Stimulated activated CD4-positive, alpha-beta T cell treated with anti-CD3 and anti-CD28 coated beads, Interleukin-4, amount 100 ng/mL, for 1 hour (primary cell): ENCODE data around the gene FANCC.

Source experiments
- DNase-seq: peaks from one replicate; pipeline ENCODE4 v3.0.0-alpha.2; 2020

FANCC gene

DNA sequence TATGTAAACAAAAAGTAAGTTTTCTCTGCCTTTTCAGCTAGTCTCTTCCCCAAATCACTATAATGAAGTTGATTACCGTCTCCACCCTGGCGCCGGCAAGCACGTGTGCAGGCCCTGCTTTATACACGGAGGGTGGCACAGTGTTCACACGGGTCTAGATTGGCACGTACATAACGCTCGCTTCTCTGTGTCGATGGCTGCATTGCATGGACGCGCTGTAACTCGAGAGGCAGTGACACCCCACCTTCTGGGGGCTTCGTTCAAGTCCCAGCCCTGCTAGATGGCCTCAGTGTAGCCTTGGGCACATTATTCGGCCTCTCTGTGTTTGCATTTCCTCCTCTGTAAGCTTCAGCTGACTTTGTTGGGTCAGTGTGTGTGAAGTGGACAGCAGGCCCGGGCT is 223.9 kb downstream of the FANCC start:
- no peak for DNase-seq

DNA sequence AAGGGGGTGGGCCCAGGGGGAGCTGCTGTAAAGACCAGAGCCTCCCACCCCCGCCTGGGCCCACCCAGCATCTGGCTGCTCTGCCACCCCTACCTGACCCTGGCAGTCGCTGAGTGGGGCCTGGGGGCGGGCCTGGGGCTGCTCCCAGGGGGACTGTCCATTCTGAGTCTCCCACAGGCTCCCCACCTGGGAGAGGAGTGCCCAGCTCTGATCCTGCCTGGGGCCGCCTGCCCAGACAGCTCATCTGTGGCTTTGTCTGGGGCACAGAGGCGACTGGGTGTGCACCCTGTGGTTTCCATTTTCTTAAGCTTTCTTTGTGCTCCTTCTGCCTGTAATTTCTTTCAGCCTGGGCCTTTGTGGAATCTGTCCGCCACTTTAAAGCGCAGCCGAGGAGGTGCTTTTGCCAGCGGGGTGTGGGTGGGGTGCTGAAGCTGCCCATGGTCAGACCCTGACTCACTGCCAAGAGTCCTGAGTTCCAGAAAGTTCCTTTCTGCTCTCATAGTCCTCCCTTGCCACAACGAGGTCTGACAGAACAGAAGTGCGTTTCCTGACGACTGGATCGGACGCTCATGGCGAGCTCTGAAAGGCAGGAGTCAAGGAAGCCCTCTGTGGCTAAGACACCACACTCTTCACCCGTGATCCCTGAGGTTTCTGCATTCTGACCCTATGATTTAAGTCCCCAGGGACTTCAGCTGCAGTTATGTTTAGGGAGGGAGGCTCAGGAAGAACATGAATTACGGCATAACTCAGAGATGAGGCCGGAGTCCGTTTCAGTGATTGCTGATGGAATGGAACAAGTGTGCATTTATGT is 225.0 kb downstream of the FANCC start:
- DNase-seq: no peak

GRCh38 chr9:95091601-95092261 is 225.8 kb downstream of the FANCC start:
- DNase-seq: no peak

- no peak for DNase-seq
These were observed 226.5 kb downstream of the FANCC start for GRCh38 chr9:95090871-95091577.

GRCh38 chr9:95090023-95090791 is 227.3 kb downstream of the FANCC start:
- DNase-seq: no peak

- DNase-seq: no peak
These were observed 228.1 kb downstream of the FANCC start for GRCh38 chr9:95089257-95090022.

DNA sequence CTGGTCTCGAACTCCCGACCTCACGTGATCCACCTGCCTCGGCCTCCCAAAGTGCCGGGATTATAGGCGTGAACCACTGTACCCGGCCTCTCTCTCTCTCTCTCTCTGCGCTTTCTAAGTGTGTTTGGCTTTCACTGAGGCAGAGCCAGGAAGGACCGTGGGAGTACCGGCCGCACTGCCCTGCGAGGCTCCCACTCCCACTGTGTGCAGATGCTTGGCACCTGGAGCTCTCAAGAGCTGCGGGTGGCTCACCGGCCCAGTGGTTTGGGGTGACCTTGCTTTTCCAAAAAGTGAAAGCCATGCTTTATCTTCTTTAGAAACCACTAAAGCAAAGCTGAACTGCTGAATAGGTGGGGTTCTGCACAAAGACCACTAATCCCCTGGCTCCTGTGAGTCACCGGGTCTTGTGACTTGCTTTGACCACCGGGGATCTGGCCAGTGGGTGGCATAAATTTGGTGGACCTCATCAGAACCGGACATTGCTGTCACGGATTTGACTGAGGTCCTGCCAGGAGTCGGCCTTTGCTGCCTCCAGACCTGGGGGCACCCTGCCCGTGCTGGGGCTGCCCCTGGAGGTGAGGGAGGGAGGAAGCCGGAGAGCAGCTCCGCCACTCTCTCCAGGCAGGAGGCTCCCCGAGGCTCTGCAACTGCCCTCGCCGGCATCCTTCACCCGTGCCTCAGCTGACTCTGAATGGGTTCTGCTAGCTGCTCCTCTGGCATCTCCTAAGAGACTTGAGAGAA is 228.9 kb downstream of the FANCC start:
- no peak for DNase-seq

- no peak for DNase-seq
These were observed 229.8 kb downstream of the FANCC start for GRCh38 chr9:95087659-95088242.

GRCh38 chr9:95086564-95086955 is 230.9 kb downstream of the FANCC start:
- DNase-seq: no peak

- no peak for DNase-seq
These were observed 231.5 kb downstream of the FANCC start for GRCh38 chr9:95085861-95086563.

DNA sequence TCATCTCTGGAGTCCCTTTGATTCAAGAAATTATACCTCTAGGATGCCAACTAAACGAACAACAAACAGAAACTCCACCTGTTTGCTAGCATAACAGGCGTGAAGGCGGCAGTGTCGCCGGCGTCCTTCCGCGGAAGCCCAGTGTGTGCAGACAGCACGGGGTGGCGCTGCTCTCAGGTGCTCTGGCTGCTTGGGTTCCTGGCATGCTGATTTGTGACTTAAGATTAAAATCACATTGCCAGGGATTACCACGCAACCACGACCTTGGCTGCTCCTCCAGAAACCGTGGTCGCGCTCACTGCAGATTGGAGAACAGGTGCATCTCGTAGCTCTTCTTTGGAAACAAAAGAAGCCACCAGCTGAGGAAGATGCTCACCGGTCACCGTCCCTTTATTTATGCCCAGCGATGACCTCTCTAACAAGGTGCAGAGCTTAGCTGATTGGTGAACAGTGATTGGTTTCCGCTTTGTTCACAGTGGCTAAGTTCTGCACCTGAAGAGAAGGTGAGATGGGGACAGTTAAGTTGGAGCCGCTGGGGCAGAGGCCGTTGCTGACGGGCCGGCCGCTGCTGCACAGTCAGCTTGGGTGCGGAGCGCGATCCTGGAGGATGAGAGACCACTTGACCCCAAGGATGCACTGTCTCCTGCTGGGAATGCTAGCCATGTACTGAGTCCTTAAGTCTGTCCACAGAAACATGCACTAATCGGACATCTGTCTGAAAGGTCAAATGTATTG is 232.3 kb downstream of the FANCC start:
- no peak for DNase-seq

DNA sequence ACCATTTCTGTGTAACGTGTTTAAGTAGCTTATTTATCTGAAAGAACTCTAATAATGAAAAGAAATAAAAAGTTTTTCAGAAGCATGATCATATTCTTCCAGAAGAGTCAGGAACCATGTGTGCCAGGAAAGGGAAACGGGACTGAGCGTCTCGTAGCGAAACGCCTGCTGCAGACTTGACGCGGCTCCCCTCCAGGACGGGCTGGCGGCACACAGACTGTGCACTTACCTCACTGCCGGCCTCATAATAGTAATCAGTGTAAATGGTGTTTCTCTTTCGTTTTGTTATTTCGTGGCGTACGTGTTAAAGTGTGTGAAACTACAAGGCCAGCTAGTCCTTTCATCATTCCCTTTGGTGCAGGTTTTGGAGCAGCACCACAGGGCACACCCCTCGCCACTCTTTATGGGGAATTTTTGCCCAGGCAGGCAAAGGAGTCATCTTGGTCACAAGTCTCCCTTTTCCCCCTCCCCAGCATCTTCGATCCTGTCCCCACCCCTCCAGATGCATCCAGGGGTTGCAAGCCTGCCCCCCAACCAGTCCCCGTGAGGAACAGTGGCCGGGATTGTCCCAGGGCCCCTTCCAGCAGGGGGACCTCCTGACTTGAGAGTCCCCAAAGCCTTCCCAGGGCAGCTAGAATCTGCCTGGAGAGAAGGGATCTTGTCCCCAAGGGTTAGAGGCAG is 233.1 kb downstream of the FANCC start:
- DNase-seq: no peak

DNA sequence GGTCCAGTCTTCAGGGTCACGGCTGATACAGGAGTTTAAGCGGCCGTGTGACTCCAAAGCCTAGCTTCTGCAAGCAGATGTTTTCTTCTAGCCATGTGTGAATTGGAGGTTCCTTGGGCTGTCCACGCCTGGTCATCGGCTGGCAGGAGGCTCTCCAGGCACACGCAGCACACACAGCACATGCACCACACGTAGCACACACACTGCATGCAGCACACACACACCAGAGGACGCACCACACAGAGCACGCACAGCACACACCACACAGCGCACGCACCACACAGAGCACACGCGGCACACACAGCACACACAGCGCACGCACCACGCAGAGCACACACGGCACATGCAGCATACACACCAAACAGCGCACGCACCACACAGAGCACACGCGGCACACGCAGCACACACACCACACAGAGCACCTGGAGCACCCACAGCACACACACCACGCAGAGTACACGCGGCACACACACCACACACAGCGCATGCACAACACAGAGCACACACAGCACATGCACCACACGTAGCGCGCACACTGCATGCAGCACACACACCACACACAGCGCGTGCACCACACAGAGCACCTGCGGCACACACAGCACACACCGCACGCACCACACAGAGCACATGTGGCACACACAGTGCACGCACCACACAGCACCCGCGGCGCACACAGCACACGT is 234.3 kb downstream of the FANCC start:
- DNase-seq: no peak

DNA sequence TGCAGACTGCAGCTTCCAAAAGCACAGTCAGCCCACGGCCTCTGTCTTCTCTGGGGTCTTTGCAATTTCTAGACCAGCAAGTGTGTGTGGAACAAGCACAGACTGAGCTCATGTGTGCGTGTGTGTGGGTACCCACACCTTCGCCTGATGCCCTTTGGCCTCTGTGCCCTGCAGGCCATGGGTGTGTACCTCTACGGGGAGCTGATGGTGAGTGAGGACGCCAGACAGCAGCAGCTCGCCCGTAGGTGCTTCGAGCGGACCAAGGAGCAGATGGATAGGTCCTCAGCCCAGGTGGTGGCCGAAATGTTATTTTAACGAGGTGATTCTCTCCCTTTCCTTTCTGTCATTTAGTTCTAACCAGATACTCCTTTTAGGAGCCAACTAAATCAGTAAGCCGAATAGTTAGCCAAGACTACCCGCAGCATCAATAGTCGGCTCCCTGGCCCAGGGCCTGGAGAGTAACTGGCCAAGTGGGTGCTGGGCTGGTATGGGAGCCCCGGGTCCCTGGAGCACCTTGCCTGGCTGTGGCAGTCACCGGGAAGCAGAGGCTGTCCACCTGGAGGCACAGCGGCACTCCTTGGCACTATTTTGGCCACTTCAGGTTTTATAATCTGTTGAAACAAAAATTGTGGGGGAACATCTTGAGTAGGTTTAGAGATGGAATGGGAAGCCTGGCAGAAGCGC is 235.0 kb downstream of the FANCC start:
- no peak for DNase-seq

DNA sequence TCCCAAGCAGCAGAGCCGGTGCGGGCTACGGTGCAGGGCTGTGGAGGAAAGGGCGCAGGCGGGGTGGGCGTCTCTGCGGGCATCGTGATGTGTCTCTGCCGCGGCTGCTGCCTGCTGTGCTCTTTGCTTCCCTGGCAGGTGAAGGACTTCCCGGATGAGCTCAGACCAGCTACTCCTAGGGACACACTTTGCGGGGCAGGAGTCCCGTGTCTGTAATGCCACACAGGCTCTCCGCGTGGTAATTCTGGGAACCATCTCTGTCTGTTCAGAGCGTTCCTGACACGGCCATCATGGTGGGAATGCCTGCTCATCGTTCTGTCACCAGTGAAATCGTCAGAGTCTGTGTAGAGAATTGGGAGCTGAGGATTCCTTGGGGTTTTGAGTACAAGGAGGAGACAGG is 235.5 kb downstream of the FANCC start:
- DNase-seq: no peak

GRCh38 chr9:95080961-95081647 is 236.4 kb downstream of the FANCC start:
- no peak for DNase-seq

DNA sequence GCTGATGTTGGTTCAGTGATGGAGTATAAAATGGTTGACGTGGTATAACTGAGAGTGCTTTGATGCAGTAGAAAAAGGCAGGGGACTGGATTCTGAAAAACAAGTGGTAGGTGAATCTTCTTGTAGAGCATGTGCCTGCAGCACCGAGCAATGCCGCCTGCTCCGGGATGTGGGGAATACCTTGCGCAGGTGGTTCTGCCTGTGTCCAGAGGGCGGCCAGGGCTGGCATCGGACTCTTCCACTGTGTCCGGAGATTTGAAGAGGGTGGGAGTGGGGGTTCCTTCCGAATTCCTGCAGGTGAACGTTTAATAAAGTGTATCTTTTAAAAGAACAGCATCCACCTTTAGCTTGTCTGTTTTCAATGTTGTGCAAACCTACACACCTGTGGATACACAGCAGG is 238.0 kb downstream of the FANCC start:
- DNase-seq: no peak
